Fibroblast of mammary gland (primary cell): ENCODE results near the gene NSD1.

Source experiments
- DNase-seq: peaks from one replicate; pipeline ENCODE4 v3.0.0-alpha.2; 2010; ENCODE audit warnings: low read depth
- H3K4me3 ChIP-seq: 2 replicates; pipeline ENCODE4 v1.5.1; 2011; ENCODE audit warnings: low read depth, mild to moderate bottlenecking, low read length, moderate library complexity; ENCODE audit not compliant: control insufficient read depth
- TF ChIP-seq, protein P1 (sequence below): conservative IDR thresholded peaks from 2 replicates; pipeline ENCODE4 v1.5.1; 2011; ENCODE audit warnings: low read depth, low read length, inconsistent platforms; ENCODE audit not compliant: control insufficient read depth, insufficient read depth

The NSD1 gene

GRCh38 chr5:177212242-177212641 lies 78.7 kb downstream of the NSD1 start:
- no peak overlapping the region for H3K4me3 ChIP-seq
- DNase-seq: no peak
- TF ChIP-seq, protein P1, sequence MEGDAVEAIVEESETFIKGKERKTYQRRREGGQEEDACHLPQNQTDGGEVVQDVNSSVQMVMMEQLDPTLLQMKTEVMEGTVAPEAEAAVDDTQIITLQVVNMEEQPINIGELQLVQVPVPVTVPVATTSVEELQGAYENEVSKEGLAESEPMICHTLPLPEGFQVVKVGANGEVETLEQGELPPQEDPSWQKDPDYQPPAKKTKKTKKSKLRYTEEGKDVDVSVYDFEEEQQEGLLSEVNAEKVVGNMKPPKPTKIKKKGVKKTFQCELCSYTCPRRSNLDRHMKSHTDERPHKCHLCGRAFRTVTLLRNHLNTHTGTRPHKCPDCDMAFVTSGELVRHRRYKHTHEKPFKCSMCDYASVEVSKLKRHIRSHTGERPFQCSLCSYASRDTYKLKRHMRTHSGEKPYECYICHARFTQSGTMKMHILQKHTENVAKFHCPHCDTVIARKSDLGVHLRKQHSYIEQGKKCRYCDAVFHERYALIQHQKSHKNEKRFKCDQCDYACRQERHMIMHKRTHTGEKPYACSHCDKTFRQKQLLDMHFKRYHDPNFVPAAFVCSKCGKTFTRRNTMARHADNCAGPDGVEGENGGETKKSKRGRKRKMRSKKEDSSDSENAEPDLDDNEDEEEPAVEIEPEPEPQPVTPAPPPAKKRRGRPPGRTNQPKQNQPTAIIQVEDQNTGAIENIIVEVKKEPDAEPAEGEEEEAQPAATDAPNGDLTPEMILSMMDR: no peak

DNA sequence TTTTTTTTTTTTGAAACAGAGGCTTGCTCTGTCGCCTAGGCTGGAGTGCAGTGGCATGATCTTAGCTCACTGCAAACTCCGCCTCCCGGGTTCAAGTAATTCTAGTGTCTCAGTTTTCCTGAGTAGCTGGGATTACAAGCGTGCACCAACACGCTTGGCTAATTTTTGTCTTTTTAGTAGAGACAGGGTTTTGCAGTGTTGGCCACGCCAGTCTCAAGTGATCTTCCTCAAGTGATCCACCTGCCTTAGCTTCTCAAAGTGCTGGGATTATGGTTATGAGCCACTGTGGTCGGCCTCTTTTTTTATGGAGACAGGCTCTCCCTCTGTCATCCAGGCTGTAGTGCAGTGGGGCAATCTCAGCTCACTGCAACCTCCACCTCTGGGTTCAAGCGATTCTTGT lies 87.0 kb downstream of the NSD1 start:
- TF ChIP-seq, protein P1: no peak
- H3K4me3 ChIP-seq: no peak overlapping the region
- DNase-seq: no peak

- TF ChIP-seq, protein P1: no peak
- DNase-seq: no peak
- H3K4me3 ChIP-seq: no peak overlapping the region
These were observed 88.7 kb downstream of the NSD1 start for GRCh38 chr5:177222269-177222668.

- H3K4me3 ChIP-seq: no peak overlapping the region
- DNase-seq: no peak
- TF ChIP-seq, protein P1: no peak
These were observed 92.2 kb downstream of the NSD1 start for GRCh38 chr5:177225798-177226197.

GRCh38 chr5:177226860-177227259 lies 93.3 kb downstream of the NSD1 start:
- no peak for DNase-seq
- no peak overlapping the region for H3K4me3 ChIP-seq
- TF ChIP-seq, protein P1: no peak

DNA sequence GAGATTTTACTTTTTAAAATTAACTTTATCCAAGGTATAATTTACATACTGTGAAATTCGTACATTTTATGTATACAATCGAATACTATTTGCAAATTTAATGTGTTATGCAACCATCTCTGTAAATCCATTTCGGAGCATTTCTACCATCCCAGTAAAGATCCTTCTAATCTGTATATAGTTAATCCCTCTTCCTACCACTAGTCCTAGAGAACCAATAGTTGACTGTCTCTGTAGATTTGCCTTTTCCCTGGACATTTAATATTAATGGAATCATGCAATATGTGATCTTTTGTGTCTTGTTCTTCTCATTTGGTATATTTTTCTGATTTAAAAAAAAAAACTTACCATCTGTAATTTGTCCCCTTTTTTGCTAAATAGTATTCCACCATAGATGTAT lies 95.2 kb downstream of the NSD1 start:
- DNase-seq: no peak
- H3K4me3 ChIP-seq: no peak overlapping the region
- TF ChIP-seq, protein P1: no peak

DNA sequence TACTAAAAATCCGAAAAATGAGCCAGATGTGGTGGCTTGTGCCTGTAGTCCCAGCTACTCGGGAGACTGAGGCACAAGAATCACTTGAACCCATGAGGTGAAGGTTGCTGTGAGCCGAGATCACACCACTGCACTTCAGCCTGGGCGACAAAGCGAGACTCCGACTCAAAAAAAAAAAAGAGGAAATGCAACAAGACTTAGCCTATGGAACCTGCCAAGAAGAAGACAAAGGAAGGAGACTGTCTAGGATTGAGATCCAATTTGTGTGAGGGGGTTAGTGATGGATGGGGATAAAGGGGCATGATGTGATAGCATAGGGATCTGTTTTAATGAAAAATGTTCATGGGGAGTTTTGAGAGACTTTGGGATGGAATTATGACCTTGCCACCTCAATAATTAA lies 97.1 kb downstream of the NSD1 start:
- DNase-seq: no peak
- TF ChIP-seq, protein P1: no peak
- no peak overlapping the region for H3K4me3 ChIP-seq
